OCI-LY3 (cell line): Measurements from ENCODE around the gene FGFBP1.

Experiments used
- CTCF ChIP-seq: fragments of 200-600, 300-600 bp; sonication (generic); IDR thresholded peaks from 2 replicates; pipeline ENCODE4 v1.5.1; 2014; ENCODE audit warnings: antibody characterized with exemption, low read length, low read depth
- EZH2phosphoT487 ChIP-seq: fragments of 200-600 bp; shearing (Covaris generic); IDR thresholded peaks from 2 replicates; pipeline ENCODE4 v1.6.1; 2018; ENCODE audit warnings: antibody characterized with exemption, mixed run types, low read depth

- TF ChIP-seq EZH2phosphoT487 = no peak
- TF ChIP-seq CTCF = no peak
Measured at GRCh38 chr4:15920723-15921591, 17.6 kb downstream of the FGFBP1 start.
